ENCODE results near the gene COL9A3. TPM values are rescaled to one million over a fixed set of nuclear protein-coding genes. Genes with fewer than 3 reads are reported as not detected.
A peak's percentile ranks its signal among the peaks of the same experiment; 100 is the strongest.

Gene COL9A3
- total and polyA plus RNA-seq, 8 donors = 2.3 to 107 (median 56.2) TPM

DNA sequence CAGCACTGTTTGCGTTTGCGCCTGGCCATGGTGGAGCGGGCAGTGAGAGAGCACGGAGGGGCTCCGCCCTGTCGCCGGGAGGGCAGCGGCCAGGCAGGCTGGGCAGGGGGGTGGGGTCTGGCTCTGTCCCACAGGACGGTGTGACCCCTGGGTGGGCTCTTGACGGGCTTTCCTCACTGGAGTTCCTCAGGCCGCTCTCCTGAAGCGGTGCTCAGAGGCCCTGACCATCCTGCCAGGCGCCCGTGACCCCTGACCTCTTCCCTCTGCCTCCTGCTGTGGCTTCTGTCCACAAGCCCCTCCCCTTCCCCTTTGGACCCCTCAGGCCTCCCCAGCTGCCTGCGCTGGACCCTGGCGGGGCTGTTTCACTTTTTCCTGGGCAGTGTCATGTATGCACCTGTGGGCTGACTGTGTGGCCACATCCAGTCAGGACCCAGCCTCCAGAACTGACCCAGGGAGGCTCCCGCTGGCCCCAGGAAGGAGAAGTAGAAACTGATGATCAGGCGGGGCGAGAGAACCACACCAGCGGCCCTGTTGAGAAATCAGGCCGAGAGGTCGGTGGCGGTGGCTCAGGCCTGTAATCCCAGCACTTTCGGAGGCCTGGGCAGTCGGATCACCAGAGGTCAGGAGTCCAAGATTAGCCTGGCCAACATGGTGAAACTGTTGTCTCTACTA lies 11.0 kb upstream of the COL9A3 start:
- peaks cover 17 to 56% of the 10 kb centered on the region in 2 donors for H3K4me1 ChIP-seq
- peak overlapping the region; percentile 80 to 91 for H3K27ac ChIP-seq
- peaks cover 0 to 53% of the 10 kb centered on the region in 2 donors for H3K36me3 ChIP-seq
- H3K9me3 ChIP-seq = no peaks in the 10 kb centered on the region
- peak overlapping the region; percentile 94 to 97 for H3K4me3 ChIP-seq
- DNase-seq (peak in 2 of 4 donors; percentile 81 to 91), ATAC-seq (peak; percentile 23)
- intact Hi-C loops (cut with DNase I) = no loop called here
- no peak for TF ChIP-seq CTCF (IDR thresholded peaks at IDR 0.05)
- H3K27me3 ChIP-seq = no peaks in the 10 kb centered on the region

GRCh38 chr20:62806383-62807050 lies 10.3 kb upstream of the COL9A3 start:
- peaks cover 17 to 56% of the 10 kb centered on the region in 2 donors for H3K4me1 ChIP-seq
- H3K9me3 ChIP-seq = no peaks in the 10 kb centered on the region
- H3K36me3 ChIP-seq = peaks cover 0 to 53% of the 10 kb centered on the region in 2 donors
- peak overlapping the region in 1 of 2 donors; percentile 97 for H3K4me3 ChIP-seq
- DNase-seq = no peak
- no peak for TF ChIP-seq CTCF (IDR thresholded peaks at IDR 0.05)
- peak overlapping the region in 1 of 2 donors; percentile 91 for H3K27ac ChIP-seq
- intact Hi-C loops (cut with DNase I) = no loop called here
- H3K27me3 ChIP-seq = no peaks in the 10 kb centered on the region
- ATAC-seq = no peak

GRCh38 chr20:62807444-62808210 lies 9.2 kb upstream of the COL9A3 start:
- Histone ChIP-seq H3K4me3 (no peak overlapping the region), H3K27ac (no peak overlapping the region), H3K4me1 (peaks cover 17 to 50% of the 10 kb centered on the region in 2 donors), H3K9me3 (no peaks in the 10 kb centered on the region), H3K36me3 (peaks cover 0 to 61% of the 10 kb centered on the region in 2 donors), H3K27me3 (no peaks in the 10 kb centered on the region)
- intact Hi-C loops (cut with DNase I) = no loop called here
- ATAC-seq (no peak), DNase-seq (no peak)
- no peak for TF ChIP-seq CTCF (IDR thresholded peaks at IDR 0.05)

- Histone ChIP-seq H3K27ac (no peak overlapping the region), H3K4me3 (no peak overlapping the region), H3K27me3 (no peaks in the 10 kb centered on the region), H3K9me3 (no peaks in the 10 kb centered on the region), H3K36me3 (peaks cover 0 to 68% of the 10 kb centered on the region in 2 donors), H3K4me1 (peaks cover 17 to 43% of the 10 kb centered on the region in 2 donors)
- ATAC-seq = peak; percentile 67
- TF ChIP-seq CTCF (IDR thresholded peaks at IDR 0.05) = peak; percentile 91 to 97
- DNase-seq = peak in 3 of 4 donors; percentile 71 to 94 (median 73)
- intact Hi-C loops (cut with DNase I) = no loop called here
These were observed 8.5 kb upstream of the COL9A3 start for GRCh38 chr20:62808211-62808865.
